ENCODE results near the gene CHEK1.
"Not testable (repeated sequence)": the region's sequence is repeated elsewhere in the genome, so short reads cannot be mapped to it uniquely, and the experiment has no call there.

Gene CHEK1

DNA sequence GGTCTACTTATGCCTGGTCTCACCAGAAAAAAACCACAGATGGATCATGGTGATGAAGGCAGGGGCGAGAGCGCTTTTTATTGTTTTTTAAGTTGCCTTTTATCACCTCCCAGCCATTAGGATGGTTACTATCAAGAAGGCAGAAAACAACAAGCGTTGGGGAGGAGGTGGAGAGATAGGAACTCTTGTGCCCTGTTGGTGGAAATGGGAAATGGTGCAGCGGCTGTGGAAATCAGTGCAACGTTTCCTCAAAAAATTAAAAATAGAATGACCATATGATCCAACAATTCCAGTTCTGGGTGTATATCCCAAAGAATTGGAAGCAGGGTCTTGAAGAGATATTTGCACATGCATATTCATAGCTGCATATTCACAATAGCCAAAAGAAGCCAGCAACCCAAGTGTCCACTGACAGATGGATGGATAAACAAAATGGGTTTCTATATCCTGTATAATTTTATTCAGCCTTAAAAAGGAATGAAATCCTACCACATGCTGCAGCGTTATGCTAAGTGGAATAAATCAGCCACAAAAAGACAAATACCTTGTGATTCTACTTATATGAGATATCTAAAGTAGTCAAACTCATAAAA, 76.2 kb downstream of the CHEK1 start:
- DNase-seq, result no peak

- no peak for DNase-seq
Observed at GRCh38 chr11:125701858-125702621, 77.1 kb downstream of the CHEK1 start.

DNA sequence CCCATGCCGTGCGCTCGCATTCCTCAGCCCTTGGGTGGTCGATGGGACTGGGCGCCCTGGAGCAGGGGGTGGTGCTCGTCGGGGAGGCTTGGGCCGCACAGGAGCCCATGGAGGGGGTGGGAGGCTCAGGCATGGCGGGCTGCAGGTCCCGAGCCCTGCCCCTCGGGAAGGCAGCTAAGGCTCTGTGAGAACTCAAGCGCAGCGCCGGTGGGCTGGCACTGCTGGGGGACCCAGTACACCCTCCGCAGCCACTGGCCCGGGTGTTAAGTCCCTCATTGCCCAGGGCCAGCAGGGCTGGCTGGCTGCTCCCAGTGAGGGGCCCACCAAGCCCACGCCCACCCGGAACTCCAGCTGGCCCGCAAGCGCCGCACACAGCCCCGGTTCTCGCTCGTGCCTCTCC, 79.7 kb downstream of the CHEK1 start:
- DNase-seq, result not testable (repeated sequence)

GRCh38 chr11:125720781-125721180, 95.8 kb downstream of the CHEK1 start:
- no peak for DNase-seq

DNA sequence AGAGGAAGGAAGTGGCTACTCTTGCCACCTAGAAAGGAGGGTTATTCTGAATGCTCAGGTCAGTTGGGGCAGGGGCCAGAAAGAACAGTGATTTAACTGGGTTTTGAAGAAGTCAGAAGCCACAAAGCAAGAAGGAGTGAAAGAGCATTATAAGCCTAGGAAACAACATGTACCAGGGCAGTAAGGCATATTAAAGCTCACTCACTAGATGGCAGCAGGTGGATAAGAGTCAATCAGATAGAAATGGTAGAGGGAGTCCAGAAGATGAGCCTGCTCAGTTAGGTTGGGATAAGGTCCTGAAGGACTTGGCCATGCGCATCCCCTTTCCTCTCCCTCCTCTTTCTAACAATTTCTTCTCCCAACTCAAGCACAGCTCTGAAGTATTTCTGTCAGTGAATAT, 99.2 kb downstream of the CHEK1 start:
- no peak for DNase-seq

All from CD4-positive, alpha-beta T cell treated with Interleukin-17A for 1 hour (primary cell).